ENCODE data around the gene GAST. TPM values are rescaled to one million over a fixed set of nuclear protein-coding genes. Genes with fewer than 3 reads are reported as not detected.

GAST gene
- total RNA-seq, 4 donors from 2014 or later = not detected

- in situ Hi-C loops (cut with MboI; ENCODE audit: low sequenced_read_pairs in 4 of 4) = no loop called here
- Histone ChIP-seq H3K36me3 (no peaks in the 10 kb centered on the region), H3K27me3 (no peaks in the 10 kb centered on the region), H3K9me3 (no peaks in the 10 kb centered on the region), H3K27ac (no peak overlapping the region), H3K4me3 (no peak overlapping the region), H3K4me1 (no peaks in the 10 kb centered on the region)
- intact Hi-C loops (cut with DNase I; ENCODE audit: low total_unique reads) = no loop called here
- DNase-seq (no peak), ATAC-seq (no peak)
- no peak for TF ChIP-seq POLR2A (IDR thresholded peaks at IDR 0.05)
- TF ChIP-seq, protein P1, sequence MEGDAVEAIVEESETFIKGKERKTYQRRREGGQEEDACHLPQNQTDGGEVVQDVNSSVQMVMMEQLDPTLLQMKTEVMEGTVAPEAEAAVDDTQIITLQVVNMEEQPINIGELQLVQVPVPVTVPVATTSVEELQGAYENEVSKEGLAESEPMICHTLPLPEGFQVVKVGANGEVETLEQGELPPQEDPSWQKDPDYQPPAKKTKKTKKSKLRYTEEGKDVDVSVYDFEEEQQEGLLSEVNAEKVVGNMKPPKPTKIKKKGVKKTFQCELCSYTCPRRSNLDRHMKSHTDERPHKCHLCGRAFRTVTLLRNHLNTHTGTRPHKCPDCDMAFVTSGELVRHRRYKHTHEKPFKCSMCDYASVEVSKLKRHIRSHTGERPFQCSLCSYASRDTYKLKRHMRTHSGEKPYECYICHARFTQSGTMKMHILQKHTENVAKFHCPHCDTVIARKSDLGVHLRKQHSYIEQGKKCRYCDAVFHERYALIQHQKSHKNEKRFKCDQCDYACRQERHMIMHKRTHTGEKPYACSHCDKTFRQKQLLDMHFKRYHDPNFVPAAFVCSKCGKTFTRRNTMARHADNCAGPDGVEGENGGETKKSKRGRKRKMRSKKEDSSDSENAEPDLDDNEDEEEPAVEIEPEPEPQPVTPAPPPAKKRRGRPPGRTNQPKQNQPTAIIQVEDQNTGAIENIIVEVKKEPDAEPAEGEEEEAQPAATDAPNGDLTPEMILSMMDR (IDR thresholded peaks at IDR 0.05 in 4 of 5, conservative IDR thresholded peaks at IDR 0.05 in 1 of 5) = no peak
These were observed 6.7 kb upstream of the GAST start for GRCh38 chr17:41705271-41705991.

- ATAC-seq = no peak
These were observed 4.1 kb upstream of the GAST start for GRCh38 chr17:41707803-41708669.

GRCh38 chr17:41710472-41711090, 1.6 kb upstream of the GAST start:
- H3K27me3 ChIP-seq = no peaks in the 10 kb centered on the region
- in situ Hi-C loops (cut with MboI; ENCODE audit: low sequenced_read_pairs in 4 of 4) (no loop called here), intact Hi-C loops (cut with DNase I; ENCODE audit: low total_unique reads) (no loop called here)
- no peak overlapping the region for H3K27ac ChIP-seq
- no peaks in the 10 kb centered on the region for H3K36me3 ChIP-seq
- no peak for ATAC-seq
- DNase-seq = no peak
- no peak for TF ChIP-seq POLR2A (IDR thresholded peaks at IDR 0.05)
- TF ChIP-seq, protein P1 (IDR thresholded peaks at IDR 0.05 in 4 of 5, conservative IDR thresholded peaks at IDR 0.05 in 1 of 5) = no peak
- H3K4me1 ChIP-seq = no peaks in the 10 kb centered on the region
- no peak overlapping the region for H3K4me3 ChIP-seq
- H3K9me3 ChIP-seq = no peaks in the 10 kb centered on the region

More at GRCh38 chr17:41707803-41708669, 4.1 kb upstream of the GAST start:
- TF ChIP-seq POLR2A (IDR thresholded peaks at IDR 0.05) = no peak
- TF ChIP-seq, protein P1 (IDR thresholded peaks at IDR 0.05 in 4 of 5, conservative IDR thresholded peaks at IDR 0.05 in 1 of 5) = no peak
- intact Hi-C loops (cut with DNase I; ENCODE audit: low total_unique reads) = no loop called here
- in situ Hi-C loops (cut with MboI; ENCODE audit: low sequenced_read_pairs in 4 of 4) = no loop called here
- Histone ChIP-seq H3K27ac (no peak overlapping the region), H3K36me3 (no peaks in the 10 kb centered on the region), H3K27me3 (no peaks in the 10 kb centered on the region), H3K9me3 (no peaks in the 10 kb centered on the region), H3K4me1 (no peaks in the 10 kb centered on the region), H3K4me3 (no peak overlapping the region)
- no peak for DNase-seq

GRCh38 chr17:41717408-41718286, 5.5 kb downstream of the GAST start:
- intact Hi-C loops (cut with DNase I; ENCODE audit: low total_unique reads) = no loop called here
- no peak for TF ChIP-seq POLR2A (IDR thresholded peaks at IDR 0.05)
- TF ChIP-seq, protein P1 (IDR thresholded peaks at IDR 0.05 in 4 of 5, conservative IDR thresholded peaks at IDR 0.05 in 1 of 5) = no peak
- Histone ChIP-seq H3K4me3 (no peak overlapping the region), H3K9me3 (no peaks in the 10 kb centered on the region), H3K4me1 (no peaks in the 10 kb centered on the region), H3K27me3 (no peaks in the 10 kb centered on the region), H3K27ac (no peak overlapping the region), H3K36me3 (no peaks in the 10 kb centered on the region)
- ATAC-seq (peak in 1 of 2 donors; percentile 33), DNase-seq (no peak)
- in situ Hi-C loops (cut with MboI; ENCODE audit: low sequenced_read_pairs in 4 of 4) = no loop called here

Measured in gastrocnemius medialis (tissue), 4 donors.